Stimulated activated CD4-positive, alpha-beta T cell treated with anti-CD3 and anti-CD28 coated beads, Interleukin-2, amount 100 ng/mL, for 24 hours (primary cell): ENCODE measurements around the gene TTLL9.

Experiments used
- DNase-seq, 2 donors: peaks; one replicate each; pipeline ENCODE4 v3.0.0-alpha.2; 2020

Gene TTLL9

GRCh38 chr20:31988430-31989015 is 118.1 kb downstream of the TTLL9 start:
- no peak for DNase-seq

GRCh38 chr20:31989030-31989645 is 118.7 kb downstream of the TTLL9 start:
- no peak for DNase-seq

- no peak for DNase-seq
Measured at GRCh38 chr20:31990641-31991338, 120.4 kb downstream of the TTLL9 start.

DNA sequence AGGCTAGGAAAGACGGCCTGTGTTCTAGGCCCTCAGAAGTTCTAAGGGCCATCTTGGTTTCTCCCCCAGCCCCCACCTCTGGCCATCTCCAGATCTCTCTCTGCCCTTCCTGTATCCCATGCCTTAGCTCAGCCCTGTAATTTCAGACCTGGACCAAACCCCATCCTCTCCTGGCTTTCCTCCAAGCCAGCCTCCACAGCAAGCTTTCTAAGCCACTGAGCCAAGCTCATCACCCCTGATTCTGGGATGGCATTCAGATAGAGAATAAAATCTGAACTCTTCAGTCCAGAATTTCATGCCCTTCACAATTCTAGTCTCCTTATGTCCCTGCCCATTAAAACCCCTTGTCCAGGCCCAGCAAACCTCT is 120.9 kb downstream of the TTLL9 start:
- DNase-seq: no peak

DNA sequence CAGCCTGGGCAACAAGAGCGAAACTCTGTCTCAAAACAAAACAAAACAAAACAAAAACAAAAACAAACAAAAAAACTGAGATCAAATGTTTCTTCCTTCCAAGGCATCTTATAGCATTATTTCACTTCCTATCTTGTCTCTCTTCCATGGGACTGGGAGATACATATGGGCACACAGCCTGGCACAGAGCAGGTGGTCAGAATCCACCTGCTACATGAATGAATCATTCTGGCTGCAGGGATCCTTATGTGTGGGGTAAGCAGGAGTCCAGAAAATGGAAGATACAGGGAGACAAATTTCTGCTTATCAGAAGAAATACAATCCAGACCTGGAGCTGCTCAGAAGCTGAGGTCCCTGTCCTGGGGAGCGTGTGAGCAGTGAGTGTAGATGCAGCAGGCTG is 121.7 kb downstream of the TTLL9 start:
- DNase-seq: no peak
